Activated T-helper 17 cell treated with anti-CD3 and anti-CD28 coated beads, Interleukin-2, amount 50 U/mL, for 72 hours (primary cell): ENCODE data around the gene ENTR1. TPM values are rescaled to one million over a fixed set of nuclear protein-coding genes. Genes with fewer than 3 reads are reported as not detected.

ENCODE experiments used
- ATAC-seq: fragments of 150-1000 bp; cut with Tn5 transposase; replicated peaks from 2 replicates; pipeline ENCODE4 v1.10.0; 2021; ENCODE audit warnings: mild to moderate bottlenecking, moderate library complexity
- H3K27ac Mint-ChIP-seq: one replicate; pipeline ENCODE4 v1.8.0; 2022; ENCODE audit warnings: mixed read lengths
- H3K27me3 Mint-ChIP-seq: one replicate; pipeline ENCODE4 v1.8.0; 2022; ENCODE audit warnings: mixed read lengths
- H3K36me3 Mint-ChIP-seq: one replicate; pipeline ENCODE4 v1.8.0; 2022; ENCODE audit warnings: low read depth, mild to moderate bottlenecking, mixed read lengths
- H3K4me1 Mint-ChIP-seq: one replicate; pipeline ENCODE4 v1.8.0; 2022; ENCODE audit warnings: mixed read lengths
- H3K4me3 Mint-ChIP-seq: one replicate; pipeline ENCODE4 v1.8.0; 2022; ENCODE audit warnings: mild to moderate bottlenecking, mixed read lengths
- H3K9me3 Mint-ChIP-seq: one replicate; pipeline ENCODE4 v1.8.0; 2022; ENCODE audit warnings: mixed read lengths
- total RNA-seq, 2 donors: library from RNA; stranded (reverse); gene quantifications; one replicate each; pipeline ENCODE4 v1.2.3, GENCODE V29; 2022

The ENTR1 gene
- total RNA-seq, 2 donors from 2014 or later, result 56.3 to 81.0 TPM

DNA sequence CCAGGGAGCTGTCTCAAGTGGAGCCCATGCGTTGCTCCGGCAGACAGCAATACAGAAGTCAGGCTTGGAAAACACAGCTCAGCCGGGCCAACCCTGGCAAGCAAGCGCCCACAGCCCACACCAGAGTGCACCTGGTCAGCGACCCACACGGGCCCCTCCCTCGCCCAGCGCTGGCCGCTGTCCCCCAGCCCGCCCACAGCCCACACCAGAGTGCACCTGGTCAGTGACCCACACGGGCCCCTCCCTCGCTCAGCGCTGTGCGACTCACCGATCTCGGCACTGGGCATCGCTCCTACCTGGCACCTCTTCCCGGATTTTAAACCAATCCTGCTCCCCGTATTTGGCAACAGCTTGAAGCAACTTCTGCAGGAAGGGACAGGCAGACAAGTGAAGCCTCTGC is 23.2 kb downstream of the ENTR1 start:
- Mint-ChIP-seq H3K27me3 (no peaks in the 10 kb centered on the region), H3K9me3 (no peaks in the 10 kb centered on the region), H3K27ac (no peak overlapping the region), H3K36me3 (peaks cover 99% of the 10 kb centered on the region), H3K4me3 (no peak overlapping the region), H3K4me1 (peaks cover 16% of the 10 kb centered on the region)
- no peak for ATAC-seq

DNA sequence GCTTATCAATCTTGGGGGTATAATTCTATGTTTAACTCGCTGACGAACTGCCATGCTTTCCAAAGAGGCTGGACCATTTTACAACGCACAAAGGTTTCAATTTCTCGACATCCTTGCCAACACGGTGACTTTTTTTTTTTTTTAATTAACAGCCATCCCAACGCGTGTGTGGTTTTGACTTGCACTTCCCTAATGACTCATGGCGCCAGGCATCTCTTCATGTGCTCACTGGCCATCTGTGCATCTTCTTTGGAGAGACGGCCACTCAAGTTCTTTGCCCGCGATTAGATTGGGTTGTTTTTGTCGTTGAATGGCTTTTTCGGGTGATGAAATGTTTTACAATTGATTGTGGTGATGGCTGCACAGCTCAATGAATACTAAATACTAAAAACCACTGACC is 24.4 kb downstream of the ENTR1 start:
- H3K27ac Mint-ChIP-seq, result peak overlapping the region; percentile 49
- peak; percentile 38 for ATAC-seq

DNA sequence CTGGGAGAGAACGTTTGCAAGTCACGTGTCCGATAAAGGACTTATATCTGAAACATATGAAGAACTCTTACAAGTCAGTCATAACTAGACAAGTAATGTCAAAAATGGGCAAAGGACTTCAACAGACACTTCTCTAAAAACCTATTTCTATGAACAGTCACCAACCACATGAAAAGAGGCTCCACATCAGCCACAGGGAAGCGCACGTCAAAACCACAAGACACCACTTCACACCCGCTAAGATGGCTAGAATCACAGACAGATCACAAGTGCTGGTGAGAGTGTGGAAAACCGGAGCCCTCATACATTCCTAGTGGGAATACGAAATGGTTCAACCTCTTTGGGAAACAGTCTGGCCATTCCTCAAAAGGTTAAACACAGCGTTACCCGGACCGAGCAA is 25.4 kb downstream of the ENTR1 start:
- Mint-ChIP-seq H3K4me1 (peaks cover 12% of the 10 kb centered on the region), H3K27me3 (no peaks in the 10 kb centered on the region), H3K9me3 (no peaks in the 10 kb centered on the region), H3K4me3 (peak overlapping the region; percentile 45), H3K27ac (peak overlapping the region; percentile 43), H3K36me3 (peaks cover 91% of the 10 kb centered on the region)
- ATAC-seq, result peak; percentile 91

More for the DNA sequence above, 24.4 kb downstream of the ENTR1 start:
- Mint-ChIP-seq H3K27me3 (no peaks in the 10 kb centered on the region), H3K4me3 (peak overlapping the region; percentile 40), H3K4me1 (peaks cover 12% of the 10 kb centered on the region), H3K9me3 (no peaks in the 10 kb centered on the region), H3K36me3 (peaks cover 97% of the 10 kb centered on the region)

GRCh38 chr9:136383436-136383835 is 27.0 kb downstream of the ENTR1 start:
- no peak overlapping the region for H3K4me3 Mint-ChIP-seq
- H3K9me3 Mint-ChIP-seq, result no peaks in the 10 kb centered on the region
- peaks cover 12% of the 10 kb centered on the region for H3K4me1 Mint-ChIP-seq
- peaks cover 88% of the 10 kb centered on the region for H3K36me3 Mint-ChIP-seq
- ATAC-seq, result no peak
- no peaks in the 10 kb centered on the region for H3K27me3 Mint-ChIP-seq
- no peak overlapping the region for H3K27ac Mint-ChIP-seq

- Mint-ChIP-seq H3K27me3 (no peaks in the 10 kb centered on the region), H3K36me3 (peaks cover 74% of the 10 kb centered on the region), H3K4me1 (peaks cover 12% of the 10 kb centered on the region), H3K27ac (no peak overlapping the region), H3K4me3 (no peak overlapping the region), H3K9me3 (no peaks in the 10 kb centered on the region)
- no peak for ATAC-seq
These were observed 28.4 kb downstream of the ENTR1 start for GRCh38 chr9:136381966-136382513.

DNA sequence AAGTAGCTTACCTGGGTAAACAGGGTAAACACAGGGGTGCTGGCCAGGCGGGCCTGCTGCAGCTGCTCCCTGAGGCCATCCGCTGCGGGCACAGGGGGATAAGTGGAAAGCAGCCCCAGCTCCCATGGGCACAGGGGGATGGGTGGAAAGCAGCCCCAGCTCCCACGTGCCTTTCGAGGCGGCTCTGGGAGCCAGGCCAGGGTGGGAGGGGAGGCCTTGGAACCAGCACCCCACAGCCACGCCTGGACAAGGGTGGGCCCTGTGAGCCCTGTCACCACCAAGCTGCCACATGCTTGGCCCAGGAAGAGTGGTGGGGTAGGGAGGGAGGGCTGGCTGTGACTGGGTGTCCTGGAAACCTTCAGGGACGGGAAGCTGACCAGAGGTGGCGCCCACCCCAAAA is 29.1 kb downstream of the ENTR1 start:
- Mint-ChIP-seq H3K27me3 (no peaks in the 10 kb centered on the region), H3K9me3 (no peaks in the 10 kb centered on the region), H3K27ac (no peak overlapping the region), H3K36me3 (peaks cover 67% of the 10 kb centered on the region), H3K4me1 (peaks cover 12% of the 10 kb centered on the region), H3K4me3 (no peak overlapping the region)
- ATAC-seq, result no peak

GRCh38 chr9:136380381-136380780 is 30.0 kb downstream of the ENTR1 start:
- Mint-ChIP-seq H3K27me3 (no peaks in the 10 kb centered on the region), H3K36me3 (peaks cover 57% of the 10 kb centered on the region), H3K4me3 (no peak overlapping the region), H3K9me3 (no peaks in the 10 kb centered on the region), H3K4me1 (peaks cover 7% of the 10 kb centered on the region), H3K27ac (no peak overlapping the region)
- no peak for ATAC-seq

DNA sequence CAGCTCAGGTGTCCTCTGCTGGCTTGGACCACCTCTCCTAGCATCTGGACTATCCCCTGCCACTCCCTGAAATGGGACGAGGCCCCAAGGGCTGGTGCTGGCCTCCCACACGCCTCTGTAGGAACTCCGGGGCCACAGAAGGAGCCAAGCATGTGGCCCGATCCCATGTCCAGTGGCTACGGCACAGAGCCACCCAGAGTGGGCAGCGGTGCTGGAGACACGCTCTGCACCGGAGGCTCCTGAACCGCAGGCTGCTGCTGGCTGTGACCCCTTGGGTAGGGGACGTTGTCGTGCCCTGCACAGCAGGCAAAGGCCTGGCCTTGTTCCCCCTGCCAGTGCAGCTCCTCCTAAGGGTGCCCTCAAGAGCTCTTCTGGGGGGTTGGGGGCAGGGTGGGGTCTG is 30.5 kb downstream of the ENTR1 start:
- peaks cover 3% of the 10 kb centered on the region for H3K4me1 Mint-ChIP-seq
- no peaks in the 10 kb centered on the region for H3K27me3 Mint-ChIP-seq
- no peak overlapping the region for H3K27ac Mint-ChIP-seq
- H3K36me3 Mint-ChIP-seq, result peaks cover 55% of the 10 kb centered on the region
- no peak overlapping the region for H3K4me3 Mint-ChIP-seq
- no peaks in the 10 kb centered on the region for H3K9me3 Mint-ChIP-seq
- ATAC-seq, result no peak

- Mint-ChIP-seq H3K36me3 (peaks cover 55% of the 10 kb centered on the region), H3K27me3 (no peaks in the 10 kb centered on the region), H3K4me1 (no peaks in the 10 kb centered on the region), H3K9me3 (no peaks in the 10 kb centered on the region), H3K4me3 (no peak overlapping the region), H3K27ac (no peak overlapping the region)
- ATAC-seq, result no peak
These were observed 31.0 kb downstream of the ENTR1 start for GRCh38 chr9:136379401-136379800.

DNA sequence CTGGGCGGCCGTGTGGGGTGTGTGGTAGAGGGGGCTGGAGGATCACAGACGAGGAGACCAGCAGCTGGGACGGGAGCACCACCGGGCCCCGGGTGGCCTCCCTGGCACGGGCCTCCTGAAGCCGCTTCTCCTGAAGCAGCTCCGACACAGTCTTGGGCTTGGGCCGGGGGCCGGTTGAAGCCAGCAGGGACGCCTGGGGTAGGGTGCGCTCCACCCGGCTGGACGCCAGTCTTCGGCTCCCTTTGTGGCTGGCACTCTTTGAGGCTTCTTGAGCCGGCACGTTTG is 31.5 kb downstream of the ENTR1 start:
- H3K27me3 Mint-ChIP-seq, result no peaks in the 10 kb centered on the region
- ATAC-seq, result no peak
- no peaks in the 10 kb centered on the region for H3K4me1 Mint-ChIP-seq
- no peak overlapping the region for H3K27ac Mint-ChIP-seq
- H3K4me3 Mint-ChIP-seq, result no peak overlapping the region
- H3K9me3 Mint-ChIP-seq, result no peaks in the 10 kb centered on the region
- peaks cover 52% of the 10 kb centered on the region for H3K36me3 Mint-ChIP-seq

GRCh38 chr9:136378170-136379002 is 32.0 kb downstream of the ENTR1 start:
- Mint-ChIP-seq H3K4me1 (no peaks in the 10 kb centered on the region), H3K27ac (no peak overlapping the region), H3K4me3 (no peak overlapping the region), H3K36me3 (peaks cover 46% of the 10 kb centered on the region), H3K9me3 (no peaks in the 10 kb centered on the region), H3K27me3 (no peaks in the 10 kb centered on the region)
- ATAC-seq, result no peak

- Mint-ChIP-seq H3K4me1 (no peaks in the 10 kb centered on the region), H3K9me3 (no peaks in the 10 kb centered on the region), H3K27me3 (no peaks in the 10 kb centered on the region), H3K27ac (no peak overlapping the region), H3K4me3 (no peak overlapping the region), H3K36me3 (peaks cover 39% of the 10 kb centered on the region)
- no peak for ATAC-seq
These were observed 32.9 kb downstream of the ENTR1 start for GRCh38 chr9:136377341-136378169.

GRCh38 chr9:136376457-136376856 is 34.0 kb downstream of the ENTR1 start:
- no peak overlapping the region for H3K27ac Mint-ChIP-seq
- no peak for ATAC-seq

DNA sequence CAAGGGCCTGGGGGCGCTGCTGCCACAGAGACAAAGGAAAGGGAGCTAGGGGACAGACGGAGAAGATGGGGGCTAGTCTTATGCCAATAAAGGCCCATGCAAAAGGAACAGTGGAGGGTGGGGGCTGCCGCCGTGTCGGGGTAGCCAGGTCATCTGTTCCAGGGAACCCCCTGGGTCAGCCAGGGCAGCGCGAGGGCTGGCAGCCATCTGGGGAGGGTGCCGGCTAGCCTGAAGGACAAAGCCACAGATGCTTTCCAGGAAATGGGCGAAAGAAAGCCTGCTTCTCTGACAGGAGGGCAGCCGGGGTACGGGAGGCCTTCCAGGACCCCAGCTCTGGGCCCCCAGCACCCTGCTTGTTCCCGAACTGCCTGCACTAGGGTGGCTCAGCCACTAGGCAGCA is 35.3 kb downstream of the ENTR1 start:
- H3K9me3 Mint-ChIP-seq, result no peaks in the 10 kb centered on the region
- no peaks in the 10 kb centered on the region for H3K4me1 Mint-ChIP-seq
- H3K27me3 Mint-ChIP-seq, result no peaks in the 10 kb centered on the region
- no peak overlapping the region for H3K27ac Mint-ChIP-seq
- peaks cover 21% of the 10 kb centered on the region for H3K36me3 Mint-ChIP-seq
- H3K4me3 Mint-ChIP-seq, result no peak overlapping the region
- no peak for ATAC-seq

More at GRCh38 chr9:136376457-136376856, 34.0 kb downstream of the ENTR1 start:
- no peaks in the 10 kb centered on the region for H3K4me1 Mint-ChIP-seq
- H3K4me3 Mint-ChIP-seq, result no peak overlapping the region
- no peaks in the 10 kb centered on the region for H3K9me3 Mint-ChIP-seq
- H3K36me3 Mint-ChIP-seq, result peaks cover 29% of the 10 kb centered on the region
- no peaks in the 10 kb centered on the region for H3K27me3 Mint-ChIP-seq

- Mint-ChIP-seq H3K27me3 (no peaks in the 10 kb centered on the region), H3K4me3 (no peak overlapping the region), H3K27ac (no peak overlapping the region), H3K4me1 (no peaks in the 10 kb centered on the region), H3K36me3 (peaks cover 14% of the 10 kb centered on the region), H3K9me3 (no peaks in the 10 kb centered on the region)
- ATAC-seq, result no peak
These were observed 36.2 kb downstream of the ENTR1 start for GRCh38 chr9:136374183-136374575.
